GM19193 (cell line): ENCODE data around the gene EPHA7.

ENCODE experiments used
- POLR2A ChIP-seq: IDR thresholded peaks from 4 replicates; pipeline ENCODE4 v1.6.1; 2011; ENCODE audit not compliant: insufficient read depth, insufficient read length; ENCODE audit errors: extremely low read depth

The EPHA7 gene

GRCh38 chr6:93419304-93420162 lies at the start of gene EPHA7:
Gene EPHA7 (minus strand): TSS chr6:93419559. CDS start chr6:93419341, 218 bp downstream.
- no peak for TF ChIP-seq POLR2A

DNA sequence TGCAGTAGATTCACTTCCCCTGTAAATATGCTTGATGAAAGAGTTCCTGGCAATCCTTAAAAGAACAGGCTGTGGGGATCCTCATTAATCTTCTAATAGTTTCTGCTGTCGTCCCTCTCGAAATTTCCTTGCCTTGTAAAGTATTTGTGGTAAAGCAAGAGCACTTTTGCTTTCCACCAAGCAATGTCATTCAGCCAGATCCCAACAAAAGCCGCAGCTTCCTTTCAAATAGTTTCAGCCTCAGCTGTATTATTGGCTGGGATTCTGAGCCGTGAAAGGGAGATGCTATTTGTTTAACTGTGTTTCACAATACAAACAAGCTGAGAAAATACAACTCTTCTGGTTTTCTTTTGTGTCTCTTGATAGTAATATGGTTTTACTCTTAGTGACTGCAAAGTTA lies 48.9 kb upstream of the EPHA7 start:
- no peak for TF ChIP-seq POLR2A

GRCh38 chr6:93454533-93454932 lies 35.2 kb upstream of the EPHA7 start:
- TF ChIP-seq POLR2A: no peak

GRCh38 chr6:93453956-93454355 lies 34.6 kb upstream of the EPHA7 start:
- TF ChIP-seq POLR2A: no peak

- TF ChIP-seq POLR2A: no peak
Observed at GRCh38 chr6:93447874-93448273, 28.5 kb upstream of the EPHA7 start.

- no peak for TF ChIP-seq POLR2A
Observed at GRCh38 chr6:93437491-93437890, 18.1 kb upstream of the EPHA7 start.

DNA sequence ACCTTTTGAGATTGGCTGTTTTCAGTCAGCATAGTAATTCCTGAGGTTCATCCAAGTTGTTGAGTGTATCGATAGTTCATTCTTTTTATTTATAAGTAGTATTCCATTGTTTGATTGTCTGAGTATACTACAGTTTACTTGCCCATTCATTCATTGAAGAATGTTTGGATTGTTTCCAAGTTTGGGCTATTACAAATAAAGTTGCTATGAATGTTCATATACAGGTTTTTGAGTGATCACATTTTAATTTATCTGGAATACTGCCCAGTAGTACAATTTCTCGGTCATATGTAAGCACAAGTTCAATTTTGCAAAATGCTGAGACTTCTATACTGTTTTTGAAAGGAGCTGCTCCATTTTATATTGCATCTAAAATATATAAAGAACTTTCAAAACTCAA lies 14.2 kb upstream of the EPHA7 start:
- TF ChIP-seq POLR2A: no peak

DNA sequence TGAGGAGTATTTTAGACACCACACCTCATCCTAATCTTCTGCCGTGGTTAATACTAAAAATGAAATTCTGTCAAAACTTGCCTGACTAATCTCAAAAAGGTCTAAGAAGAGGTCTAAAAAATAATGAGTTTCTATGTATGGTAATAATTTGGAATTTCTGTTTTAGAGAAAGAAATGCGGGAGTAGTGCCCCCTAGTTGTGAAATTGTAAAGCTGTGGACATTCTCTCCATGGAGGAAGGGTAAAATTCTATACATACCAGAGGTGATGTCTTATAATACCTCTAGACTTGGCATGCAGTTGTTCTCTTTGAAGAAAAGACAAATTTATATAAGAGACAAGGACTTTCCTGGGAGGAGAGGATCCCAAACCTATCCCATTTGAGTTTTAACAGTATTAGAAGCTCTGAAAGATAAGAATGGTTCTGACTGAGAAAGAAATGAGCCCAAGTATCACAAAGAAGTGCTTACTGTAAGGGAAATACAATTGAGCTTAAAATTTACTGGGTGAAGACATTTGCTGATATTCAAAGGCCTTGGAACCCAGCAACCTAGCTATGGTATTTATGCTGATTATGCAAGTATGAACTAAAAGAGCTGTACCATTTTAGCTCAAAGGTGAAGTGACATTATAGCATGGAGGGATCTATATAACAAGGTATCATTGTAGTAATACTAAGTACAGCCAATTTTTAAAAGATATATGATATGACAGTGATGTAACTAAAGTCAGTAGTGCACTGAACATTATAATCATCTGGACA lies 5.1 kb upstream of the EPHA7 start:
- TF ChIP-seq POLR2A: no peak

- TF ChIP-seq POLR2A: no peak
Observed at GRCh38 chr6:93423542-93423941, 4.2 kb upstream of the EPHA7 start.

GRCh38 chr6:93420163-93420795 lies 920 bp upstream of the EPHA7 start:
- TF ChIP-seq POLR2A: no peak

DNA sequence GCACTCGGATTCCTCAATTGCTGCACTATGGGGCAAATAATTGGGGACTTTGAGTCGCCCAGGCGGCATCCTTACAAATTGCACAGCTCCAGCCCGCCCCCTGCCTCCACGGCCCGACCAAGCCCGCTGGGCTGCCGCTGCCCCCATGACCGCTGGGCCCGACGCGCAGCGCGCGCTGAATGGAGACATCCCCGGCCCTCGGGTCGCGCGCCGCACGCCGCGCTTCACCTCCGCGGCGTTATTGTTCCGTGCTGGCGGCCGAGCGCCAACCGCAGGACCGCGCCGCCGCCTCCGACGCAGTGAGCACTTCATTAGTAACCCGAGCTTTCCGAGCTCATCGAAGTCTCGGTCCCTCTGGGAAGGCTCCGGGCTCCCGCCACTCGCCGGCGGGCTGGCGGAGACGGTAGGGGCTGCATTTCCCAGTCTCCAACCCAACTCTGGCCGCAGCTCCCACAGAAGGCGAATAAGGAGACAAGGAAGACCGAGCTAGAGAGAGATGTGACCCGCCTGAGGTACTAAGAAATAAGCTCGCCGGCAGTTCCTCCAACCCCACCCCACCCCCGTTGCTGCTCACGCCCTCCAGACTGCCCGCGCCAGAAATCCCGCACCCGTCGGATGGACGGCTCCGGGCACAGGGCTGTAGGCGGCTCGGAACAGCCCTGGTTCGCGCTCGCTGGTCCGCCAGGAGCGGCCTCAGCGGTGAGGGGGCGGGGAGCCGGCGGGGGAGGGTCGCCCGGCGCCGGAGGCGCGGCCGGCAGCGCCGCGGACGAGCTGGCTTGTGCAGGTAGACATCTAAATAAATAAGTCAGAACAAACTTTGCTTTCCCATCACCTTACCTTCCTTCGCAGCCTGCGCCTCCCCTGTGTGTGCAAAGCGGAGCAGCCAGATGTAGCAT lies 703 bp downstream of the EPHA7 start:
- TF ChIP-seq POLR2A: no peak

GRCh38 chr6:93418033-93418407 lies 1.3 kb downstream of the EPHA7 start:
- no peak for TF ChIP-seq POLR2A

GRCh38 chr6:93417421-93418013 lies 1.8 kb downstream of the EPHA7 start:
- no peak for TF ChIP-seq POLR2A
